Activated CD8-positive, alpha-beta memory T cell treated with anti-CD3 and anti-CD28 coated beads for 48 hours (primary cell): ENCODE measurements around the gene ALCAM.

Experiments used
- DNase-seq, 3 experiments: peaks; one replicate each; pipeline ENCODE4 v3.0.0-alpha.2; 2020; ENCODE audit warnings: low read depth in 2 of 3, low spot score in 2 of 3

The ALCAM gene

GRCh38 chr3:105620236-105620635, 253.5 kb downstream of the ALCAM start:
- DNase-seq = no peak

GRCh38 chr3:105622169-105622568, 255.5 kb downstream of the ALCAM start:
- no peak for DNase-seq
